Activated CD8-positive, alpha-beta memory T cell treated with anti-CD3 and anti-CD28 coated beads, Interleukin-2, amount 50 U/mL, for 4 hours (primary cell): ENCODE results near the gene AMACR.
"Not testable (repeated sequence)": the region's sequence is repeated elsewhere in the genome, so short reads cannot be mapped to it uniquely, and the experiment has no call there.

Experiments
- DNase-seq: peaks from one replicate; pipeline ENCODE4 v3.0.0-alpha.2; 2020

Gene AMACR

GRCh38 chr5:34035756-34036155, 27.9 kb upstream of the AMACR start:
- no peak for DNase-seq

DNA sequence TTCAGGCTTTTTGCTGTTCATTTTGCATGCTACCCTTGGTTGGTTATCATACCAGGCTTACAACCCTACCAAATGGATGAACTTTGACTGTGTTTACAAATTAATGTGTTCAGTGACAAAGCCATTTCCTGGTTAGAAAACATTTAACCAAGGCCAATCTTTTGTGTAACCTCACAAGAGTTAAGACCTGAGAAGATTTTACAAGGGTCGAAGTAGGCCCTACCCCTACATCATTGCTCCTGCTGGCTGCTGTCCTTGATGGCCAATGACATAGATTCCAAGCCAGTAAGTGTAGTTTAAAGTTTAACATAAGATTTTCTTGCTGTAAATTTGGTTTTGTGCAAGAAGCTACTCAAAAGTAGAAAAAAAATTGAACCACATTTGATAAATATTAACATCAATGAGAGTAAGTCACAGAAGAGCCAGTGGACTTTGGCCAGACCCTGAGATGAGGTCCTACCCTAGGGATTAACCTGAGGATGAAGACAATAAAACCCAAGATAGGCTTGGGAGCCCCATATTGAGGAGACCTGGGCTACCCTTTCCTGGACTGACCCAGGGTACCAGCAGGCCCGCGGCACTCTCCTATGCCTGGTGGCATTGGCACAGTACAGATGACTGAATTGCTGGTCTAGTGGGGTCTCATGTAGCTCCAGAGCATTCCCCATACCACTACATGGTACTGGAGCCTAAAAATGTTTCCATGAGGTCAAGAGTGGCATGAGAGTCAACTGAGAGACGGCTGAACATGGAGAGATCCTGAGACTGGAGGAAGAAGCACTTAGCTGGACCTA, 26.9 kb upstream of the AMACR start:
- no peak for DNase-seq

DNA sequence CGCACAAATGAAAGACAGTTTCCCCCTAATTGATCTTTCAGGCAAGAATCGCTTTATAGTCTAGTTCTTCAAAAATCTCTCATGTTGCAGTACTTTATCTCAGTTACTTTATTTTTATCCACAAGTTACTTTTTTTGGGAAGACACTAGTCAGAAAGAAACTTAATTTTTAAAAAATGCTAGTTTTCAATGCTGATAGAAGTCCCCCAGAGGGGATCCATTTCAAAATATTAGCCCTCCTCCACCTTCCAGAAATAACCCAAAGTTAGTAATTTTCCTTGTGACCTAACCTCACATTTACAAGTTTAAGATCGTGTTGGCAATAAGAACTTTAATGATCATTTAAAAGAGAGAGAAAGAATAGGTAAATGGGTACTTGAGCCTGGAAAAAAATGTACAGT, 24.1 kb upstream of the AMACR start:
- no peak for DNase-seq

DNA sequence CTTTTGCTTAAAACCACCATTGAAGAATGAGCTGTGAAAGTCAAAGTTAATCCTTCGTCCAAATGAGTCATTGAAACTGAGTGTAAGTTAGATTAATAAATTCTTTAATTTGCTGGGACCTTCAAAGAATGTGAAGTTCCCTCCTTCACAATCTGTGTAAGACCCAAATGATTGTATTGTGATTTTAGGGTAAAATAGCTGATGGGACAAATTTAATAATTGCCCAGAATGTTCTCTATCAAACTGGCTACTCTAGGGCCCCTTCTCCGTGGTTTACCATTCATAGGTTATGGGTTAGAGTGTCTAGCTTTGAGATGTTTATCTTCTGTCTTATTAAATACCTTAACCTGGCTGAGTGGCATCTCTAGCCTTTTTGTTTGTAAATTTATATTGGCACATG, 23.3 kb upstream of the AMACR start:
- DNase-seq: no peak

GRCh38 chr5:34030585-34030984, 22.7 kb upstream of the AMACR start:
- DNase-seq: not testable (repeated sequence)

DNA sequence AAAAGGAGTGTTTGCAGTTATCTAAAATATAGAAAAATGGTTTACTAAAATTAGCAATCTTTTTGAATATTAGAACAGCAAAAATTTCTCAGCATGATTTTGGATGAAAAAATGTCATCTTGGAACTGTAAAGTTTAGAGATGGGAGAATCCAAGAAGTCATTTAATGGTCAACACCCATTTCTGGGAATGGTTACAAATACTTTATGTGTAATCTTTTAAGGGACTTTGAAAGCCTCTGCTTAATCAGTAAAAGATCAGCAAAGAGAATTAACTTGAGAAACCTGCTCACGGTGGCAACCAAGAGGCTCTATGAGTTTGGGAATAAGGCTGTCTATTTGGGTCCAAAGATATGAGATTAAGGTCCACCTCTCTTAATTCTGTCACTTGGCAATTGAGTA, 22.2 kb upstream of the AMACR start:
- no peak for DNase-seq

- no peak for DNase-seq
Measured at GRCh38 chr5:34028349-34028748, 20.5 kb upstream of the AMACR start.

DNA sequence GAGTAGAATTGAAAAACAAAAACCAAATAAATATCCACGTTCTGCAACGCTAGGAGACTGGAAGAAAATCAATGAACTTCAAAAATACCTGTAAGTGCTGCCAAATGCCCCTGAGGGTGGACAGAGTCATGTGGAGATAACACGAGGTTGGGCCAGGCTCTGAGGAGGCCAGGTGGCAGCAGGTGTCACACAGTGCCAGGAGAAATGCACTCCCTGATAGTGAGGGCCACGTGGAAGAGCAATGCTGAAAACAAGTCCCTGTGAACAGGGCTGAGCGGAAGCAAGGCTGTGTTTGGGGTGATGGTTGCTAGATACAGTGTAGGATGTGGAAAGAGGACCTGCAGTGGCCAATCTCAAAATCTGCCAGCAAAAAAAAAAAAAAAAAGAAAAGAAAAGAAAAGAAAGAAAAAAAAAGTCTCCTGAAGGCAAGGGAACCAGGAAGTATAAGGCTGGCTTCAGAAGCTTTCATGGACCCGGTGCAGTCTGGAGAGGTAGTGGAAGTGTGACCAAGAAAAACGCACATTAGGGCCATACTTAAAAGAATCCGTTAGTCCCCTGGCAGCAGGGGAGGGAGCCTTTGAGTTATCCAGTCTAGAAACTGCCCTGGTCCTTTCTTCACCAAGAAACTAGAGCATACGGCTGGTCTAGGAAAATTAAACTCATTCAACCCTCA, 18.4 kb upstream of the AMACR start:
- no peak for DNase-seq

GRCh38 chr5:34022121-34022705, 14.4 kb upstream of the AMACR start:
- no peak for DNase-seq

- DNase-seq: no peak
Measured at GRCh38 chr5:34021334-34021733, 13.5 kb upstream of the AMACR start.

DNA sequence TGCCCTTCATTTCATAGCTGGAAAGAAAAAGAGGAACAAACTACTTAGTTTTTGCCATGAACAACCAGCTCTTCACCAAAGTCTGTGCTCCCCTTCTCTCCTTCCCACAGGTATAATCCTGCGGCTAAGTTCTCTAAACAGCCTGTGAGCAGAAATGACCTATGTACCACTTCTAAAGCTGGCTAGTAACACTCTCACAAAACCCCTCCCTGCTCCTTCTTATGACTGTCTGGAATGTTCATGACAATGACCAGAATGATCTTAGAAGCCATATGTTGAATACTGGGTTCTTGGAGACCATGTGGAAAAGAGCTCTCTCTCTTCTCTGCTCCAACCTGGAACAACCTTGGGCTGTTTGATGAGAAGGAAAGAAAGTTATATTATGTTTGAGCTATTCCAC, 12.9 kb upstream of the AMACR start:
- DNase-seq: no peak

DNA sequence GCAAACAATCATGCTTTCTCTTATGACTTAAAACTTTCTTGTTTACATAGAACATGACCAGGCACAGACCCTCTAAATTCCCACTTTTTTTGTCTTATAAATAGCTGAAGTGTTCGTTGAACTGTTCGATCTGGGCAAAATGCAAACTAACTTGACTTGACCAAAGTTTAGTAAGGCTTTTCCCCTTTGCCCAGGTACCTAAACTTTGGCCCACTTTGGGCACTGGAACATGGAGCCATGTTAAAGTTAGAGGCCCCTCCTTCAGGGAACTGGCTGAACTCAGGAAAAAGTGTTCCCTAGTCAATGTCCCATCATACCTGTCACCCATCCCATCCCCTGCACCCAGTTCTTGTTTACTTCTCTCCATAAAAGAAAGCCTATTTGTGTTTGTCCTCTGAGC, 9.4 kb upstream of the AMACR start:
- DNase-seq: no peak

DNA sequence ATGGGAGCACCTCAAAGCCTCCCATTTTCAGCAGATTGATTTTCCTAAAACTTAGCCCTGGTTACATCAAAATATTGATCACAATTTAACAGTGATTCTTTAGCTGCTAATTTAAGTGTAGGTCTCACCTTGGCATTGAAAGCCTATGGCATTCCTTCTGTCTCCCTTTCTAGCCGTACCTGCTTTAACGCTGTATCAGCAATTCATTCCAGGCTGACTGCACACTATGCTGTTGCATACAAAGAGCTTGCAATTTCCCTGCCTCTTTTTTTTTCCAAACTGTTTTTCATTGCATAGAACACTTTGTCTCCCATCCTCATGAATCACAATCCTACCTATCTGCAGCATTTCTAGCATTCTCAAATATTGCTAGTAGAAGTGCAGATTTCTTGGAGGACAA, 8.9 kb upstream of the AMACR start:
- DNase-seq: no peak

DNA sequence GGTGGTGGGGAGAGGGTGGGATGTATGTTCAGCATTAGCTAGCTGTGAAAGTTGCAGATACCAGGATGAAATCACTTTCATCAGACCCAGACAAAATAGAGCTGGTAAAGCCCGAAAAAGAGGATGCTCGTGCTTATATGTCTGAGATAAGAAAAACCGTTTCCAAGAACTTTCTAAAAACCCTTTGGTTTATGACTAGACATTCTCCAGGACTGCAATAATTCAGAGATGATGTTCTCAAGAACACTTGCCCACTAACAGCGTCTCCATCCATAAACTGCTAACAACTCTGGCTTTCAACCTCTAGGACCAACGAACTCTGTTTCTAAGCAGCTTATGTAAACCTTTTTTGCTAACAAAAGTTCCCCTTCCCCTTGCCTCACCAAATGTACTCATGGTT, 8.4 kb upstream of the AMACR start:
- no peak for DNase-seq

DNA sequence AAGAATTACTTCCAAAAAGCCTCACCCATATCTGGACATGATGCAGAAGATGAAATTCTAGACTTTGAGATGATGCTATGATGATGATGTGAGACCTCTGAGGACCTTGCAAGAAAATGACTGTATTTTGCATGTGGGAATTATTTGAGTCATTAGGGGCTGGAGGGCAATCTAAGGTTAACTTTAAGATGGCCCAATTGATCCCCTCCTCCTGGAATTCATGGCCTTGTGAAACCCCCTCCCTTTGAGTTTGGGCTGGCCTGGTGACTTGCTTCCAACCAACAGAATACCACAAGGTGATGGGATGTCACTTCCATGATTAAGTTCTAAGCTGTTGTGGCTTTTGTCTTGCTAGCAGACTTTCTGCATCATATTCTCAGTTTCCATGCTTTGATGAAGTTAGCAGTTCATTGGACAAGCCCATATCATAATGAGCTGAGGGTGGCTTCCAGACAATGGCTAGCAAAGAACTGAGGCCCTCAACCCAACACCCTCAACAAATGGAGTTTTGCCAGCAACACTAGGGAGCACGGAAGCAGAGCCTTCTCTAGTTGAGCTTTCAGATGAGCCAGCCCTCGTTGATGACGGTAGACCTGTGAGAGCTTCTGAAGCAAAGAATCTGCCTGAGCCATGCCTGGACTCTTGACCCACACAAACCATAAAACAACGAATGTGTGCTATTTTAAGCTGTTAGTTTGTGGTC, 7.4 kb upstream of the AMACR start:
- DNase-seq: no peak

- DNase-seq: no peak
Measured at GRCh38 chr5:34014626-34015025, 6.8 kb upstream of the AMACR start.

DNA sequence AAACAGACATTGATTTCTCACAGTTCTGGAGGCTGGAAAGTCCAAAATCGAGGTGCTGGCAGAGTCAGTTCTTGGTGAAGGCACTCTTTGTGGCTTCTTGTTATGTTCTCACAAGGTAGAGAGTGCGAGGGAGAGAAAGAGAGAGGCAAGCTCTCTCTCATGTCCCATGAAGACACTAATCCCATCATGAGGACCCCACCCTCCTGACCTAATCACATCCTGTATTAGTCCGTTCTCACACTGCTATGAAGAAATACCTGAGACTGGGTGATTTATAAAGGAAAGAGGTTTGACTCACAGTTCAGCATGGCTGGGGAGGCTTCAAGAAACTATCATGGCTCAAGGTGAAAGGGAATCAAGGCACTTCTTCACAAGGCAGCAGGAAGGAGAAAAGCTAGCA, 5.7 kb upstream of the AMACR start:
- no peak for DNase-seq

- DNase-seq: no peak
Measured at GRCh38 chr5:34012791-34013190, 4.9 kb upstream of the AMACR start.

DNA sequence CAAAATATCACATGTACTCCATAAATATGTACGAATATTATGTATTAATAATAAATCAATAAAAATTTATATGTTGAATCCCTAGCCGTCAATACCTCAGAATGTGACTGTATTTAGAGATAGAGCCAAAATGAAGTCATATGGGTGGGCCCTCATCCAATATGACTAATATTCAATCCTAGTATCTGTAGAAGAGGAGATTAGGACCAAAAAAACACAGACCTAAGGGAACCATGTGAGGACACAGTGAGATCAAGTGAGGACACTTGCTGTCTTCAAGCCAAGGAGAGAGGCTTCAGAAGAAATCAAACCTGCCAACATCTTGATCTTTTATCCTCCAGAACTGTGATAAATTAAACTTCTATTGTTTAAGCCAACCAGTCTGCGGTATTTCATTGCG, 3.7 kb upstream of the AMACR start:
- DNase-seq: no peak

DNA sequence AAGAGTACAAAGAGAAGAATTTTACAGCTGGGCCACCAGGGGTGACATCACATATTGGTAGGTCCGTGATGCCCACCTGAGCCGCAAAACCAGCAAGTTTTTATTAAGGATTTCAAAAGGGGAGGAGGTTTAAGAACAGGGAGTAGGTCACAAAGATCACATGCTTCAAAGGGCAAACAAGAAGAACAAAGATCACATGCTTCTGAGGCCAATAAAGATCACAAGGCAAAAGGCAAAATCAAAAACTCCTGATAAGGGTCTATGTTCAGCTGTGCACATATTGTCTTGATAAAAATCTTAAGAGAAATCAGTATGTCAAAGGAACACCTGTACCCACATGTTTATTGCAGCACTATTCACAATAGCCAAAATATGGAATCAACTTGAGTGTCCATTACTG, 2.3 kb upstream of the AMACR start:
- not testable (repeated sequence) for DNase-seq

- DNase-seq: no peak
Measured at GRCh38 chr5:34009610-34010009, 1.8 kb upstream of the AMACR start.

- DNase-seq: no peak
Measured at GRCh38 chr5:34008802-34009201, 952 bp upstream of the AMACR start.

- DNase-seq: no peak
Measured at GRCh38 chr5:34007201-34007620, 639 bp downstream of the AMACR start.

GRCh38 chr5:34005681-34006080, 2.2 kb downstream of the AMACR start:
- no peak for DNase-seq
